Measurements from ENCODE around the gene SNAI3. TPM values are rescaled to one million over a fixed set of nuclear protein-coding genes. Genes with fewer than 3 reads are reported as not detected.
A peak's percentile ranks its signal among the peaks of the same experiment; 100 is the strongest.

Gene SNAI3
- total RNA-seq, 1 experiment from 2014 or later: 9.1 TPM

- TF ChIP-seq, protein P1, sequence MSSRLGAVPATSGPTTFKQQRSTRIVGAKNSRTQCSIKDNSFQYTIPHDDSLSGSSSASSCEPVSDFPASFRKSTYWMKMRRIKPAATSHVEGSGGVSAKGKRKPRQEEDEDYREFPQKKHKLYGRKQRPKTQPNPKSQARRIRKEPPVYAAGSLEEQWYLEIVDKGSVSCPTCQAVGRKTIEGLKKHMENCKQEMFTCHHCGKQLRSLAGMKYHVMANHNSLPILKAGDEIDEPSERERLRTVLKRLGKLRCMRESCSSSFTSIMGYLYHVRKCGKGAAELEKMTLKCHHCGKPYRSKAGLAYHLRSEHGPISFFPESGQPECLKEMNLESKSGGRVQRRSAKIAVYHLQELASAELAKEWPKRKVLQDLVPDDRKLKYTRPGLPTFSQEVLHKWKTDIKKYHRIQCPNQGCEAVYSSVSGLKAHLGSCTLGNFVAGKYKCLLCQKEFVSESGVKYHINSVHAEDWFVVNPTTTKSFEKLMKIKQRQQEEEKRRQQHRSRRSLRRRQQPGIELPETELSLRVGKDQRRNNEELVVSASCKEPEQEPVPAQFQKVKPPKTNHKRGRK (CRISPR knock-in tag; IDR thresholded peaks at IDR 0.05; ENCODE audit: borderline replicate concordance): no peak
- TF ChIP-seq IRF1 (CRISPR knock-in tag; IDR thresholded peaks at IDR 0.05) (no peak), ZNF423 (CRISPR knock-in tag; IDR thresholded peaks at IDR 0.05) (no peak)
Observed at GRCh38 chr16:88691924-88692560, 5.7 kb upstream of the SNAI3 start (continued).

- DNase-seq (ENCODE audit: low spot score): no peak
- Mint-ChIP-seq H3K27me3 (ENCODE audit: low read depth) (peaks cover 28% of the 10 kb centered on the region), H3K27ac (peak overlapping the region; percentile 81; the same call in 1 of the 2 replicates), H3K36me3 (no peaks in the 10 kb centered on the region), H3K4me1 (peaks cover 6% of the 10 kb centered on the region; the same call in 1 of the 2 replicates), H3K9me3 (no peaks in the 10 kb centered on the region), H3K4me3 (no peak overlapping the region)
- TF ChIP-seq ZNF423 (CRISPR knock-in tag; IDR thresholded peaks at IDR 0.05) (no peak), OVOL2 (CRISPR knock-in tag; IDR thresholded peaks at IDR 0.05; ENCODE audit: borderline replicate concordance) (no peak), ZNF281 (CRISPR knock-in tag; IDR thresholded peaks at IDR 0.05) (no peak)
- ChIA-PET CTCF (interaction anchor here (0.6 to 0.7 kb wide), 2 partner anchors 46 to 87 kb away, joined by 4 read pairs; no protein-coding TSS in a partner anchor), POLR2A (no interaction called here)
- no peak for ATAC-seq
Observed at GRCh38 chr16:88691129-88691813, 5.0 kb upstream of the SNAI3 start.

GRCh38 chr16:88690341-88691128 is 4.2 kb upstream of the SNAI3 start:
- no peaks in the 10 kb centered on the region for H3K36me3 Mint-ChIP-seq
- no peaks in the 10 kb centered on the region for H3K9me3 Mint-ChIP-seq
- H3K27ac Mint-ChIP-seq: peak overlapping the region; percentile 81; the same call in 1 of the 2 replicates
- DNase-seq (ENCODE audit: low spot score): no peak
- CTCF ChIA-PET: interaction anchor here (0.6 to 0.7 kb wide), 2 partner anchors 47 to 88 kb away, joined by 4 read pairs; no protein-coding TSS in a partner anchor
- H3K4me3 Mint-ChIP-seq: no peak overlapping the region
- H3K27me3 Mint-ChIP-seq (ENCODE audit: low read depth): peaks cover 28% of the 10 kb centered on the region
- POLR2A ChIA-PET: no interaction called here
- H3K4me1 Mint-ChIP-seq: peaks cover 6% of the 10 kb centered on the region; the same call in 1 of the 2 replicates
- ATAC-seq: no peak
- no peak for TF ChIP-seq TEAD4 (CRISPR knock-in tag; IDR thresholded peaks at IDR 0.05)
- TF ChIP-seq GABPB1 (CRISPR knock-in tag; IDR thresholded peaks at IDR 0.05): no peak
- TF ChIP-seq GTF2I (CRISPR knock-in tag; conservative IDR thresholded peaks at IDR 0.05): no peak
- TF ChIP-seq, protein P2, sequence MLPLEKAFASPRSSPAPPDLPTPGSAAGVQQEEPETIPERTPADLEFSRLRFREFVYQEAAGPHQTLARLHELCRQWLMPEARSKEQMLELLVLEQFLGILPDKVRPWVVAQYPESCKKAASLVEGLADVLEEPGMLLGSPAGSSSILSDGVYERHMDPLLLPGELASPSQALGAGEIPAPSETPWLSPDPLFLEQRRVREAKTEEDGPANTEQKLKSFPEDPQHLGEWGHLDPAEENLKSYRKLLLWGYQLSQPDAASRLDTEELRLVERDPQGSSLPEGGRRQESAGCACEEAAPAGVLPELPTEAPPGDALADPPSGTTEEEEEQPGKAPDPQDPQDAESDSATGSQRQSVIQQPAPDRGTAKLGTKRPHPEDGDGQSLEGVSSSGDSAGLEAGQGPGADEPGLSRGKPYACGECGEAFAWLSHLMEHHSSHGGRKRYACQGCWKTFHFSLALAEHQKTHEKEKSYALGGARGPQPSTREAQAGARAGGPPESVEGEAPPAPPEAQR (CRISPR knock-in tag; IDR thresholded peaks at IDR 0.05): no peak
- TF ChIP-seq, protein P3, sequence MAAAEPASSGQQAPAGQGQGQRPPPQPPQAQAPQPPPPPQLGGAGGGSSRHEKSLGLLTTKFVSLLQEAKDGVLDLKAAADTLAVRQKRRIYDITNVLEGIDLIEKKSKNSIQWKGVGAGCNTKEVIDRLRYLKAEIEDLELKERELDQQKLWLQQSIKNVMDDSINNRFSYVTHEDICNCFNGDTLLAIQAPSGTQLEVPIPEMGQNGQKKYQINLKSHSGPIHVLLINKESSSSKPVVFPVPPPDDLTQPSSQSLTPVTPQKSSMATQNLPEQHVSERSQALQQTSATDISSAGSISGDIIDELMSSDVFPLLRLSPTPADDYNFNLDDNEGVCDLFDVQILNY (CRISPR knock-in tag; IDR thresholded peaks at IDR 0.05): no peak
- TF ChIP-seq ATF1 (CRISPR knock-in tag; IDR thresholded peaks at IDR 0.05): no peak
- TF ChIP-seq JUN (CRISPR knock-in tag; IDR thresholded peaks at IDR 0.05): no peak
- no peak for TF ChIP-seq PRRX2 (CRISPR knock-in tag; IDR thresholded peaks at IDR 0.05)
- no peak for TF ChIP-seq CTCF (IDR thresholded peaks at IDR 0.05)
- TF ChIP-seq, protein P4, sequence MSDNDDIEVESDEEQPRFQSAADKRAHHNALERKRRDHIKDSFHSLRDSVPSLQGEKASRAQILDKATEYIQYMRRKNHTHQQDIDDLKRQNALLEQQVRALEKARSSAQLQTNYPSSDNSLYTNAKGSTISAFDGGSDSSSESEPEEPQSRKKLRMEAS (CRISPR knock-in tag; IDR thresholded peaks at IDR 0.05): no peak
- TF ChIP-seq FOXK1 (CRISPR knock-in tag; IDR thresholded peaks at IDR 0.05): no peak
- TF ChIP-seq NR1H2 (CRISPR knock-in tag; IDR thresholded peaks at IDR 0.05): no peak
- TF ChIP-seq SOX15 (CRISPR knock-in tag; IDR thresholded peaks at IDR 0.05): no peak
- TF ChIP-seq ZNF416 (CRISPR knock-in tag; IDR thresholded peaks at IDR 0.05): no peak
- no peak for TF ChIP-seq ZNF671 (CRISPR knock-in tag; IDR thresholded peaks at IDR 0.05)
- TF ChIP-seq, protein P5, sequence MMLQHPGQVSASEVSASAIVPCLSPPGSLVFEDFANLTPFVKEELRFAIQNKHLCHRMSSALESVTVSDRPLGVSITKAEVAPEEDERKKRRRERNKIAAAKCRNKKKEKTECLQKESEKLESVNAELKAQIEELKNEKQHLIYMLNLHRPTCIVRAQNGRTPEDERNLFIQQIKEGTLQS (CRISPR knock-in tag; conservative IDR thresholded peaks at IDR 0.05): no peak
